Fibroblast of pulmonary artery (primary cell): ENCODE results near the gene NUAK1.

Experiments
- DNase-seq: peaks from one replicate; pipeline ENCODE4 v3.0.0-alpha.2; 2010; ENCODE audit warnings: low read depth
- H3K4me3 ChIP-seq: replicated peaks from 2 replicates; pipeline ENCODE4 v1.5.1; 2011; ENCODE audit warnings: low read depth, mild to moderate bottlenecking, control low read depth, low read length, moderate library complexity
- CTCF ChIP-seq: IDR thresholded peaks from 2 replicates; pipeline ENCODE4 v1.5.1; 2011; ENCODE audit warnings: mild to moderate bottlenecking, control low read depth, low read length, inconsistent platforms; ENCODE audit errors: missing control alignments

Gene NUAK1

GRCh38 chr12:106054049-106054448, 84.7 kb downstream of the NUAK1 start:
- no peak for DNase-seq
- TF ChIP-seq CTCF = no peak
- H3K4me3 ChIP-seq = no peak overlapping the region

GRCh38 chr12:106051853-106052531, 86.8 kb downstream of the NUAK1 start:
- H3K4me3 ChIP-seq = no peak overlapping the region
- DNase-seq = no peak
- no peak for TF ChIP-seq CTCF

GRCh38 chr12:106049546-106049945, 89.2 kb downstream of the NUAK1 start:
- no peak for DNase-seq
- H3K4me3 ChIP-seq = no peak overlapping the region
- TF ChIP-seq CTCF = no peak

- TF ChIP-seq CTCF = no peak
- DNase-seq = no peak
Measured at GRCh38 chr12:106049105-106049504, 89.6 kb downstream of the NUAK1 start.

GRCh38 chr12:106048676-106049075, 90.1 kb downstream of the NUAK1 start:
- H3K4me3 ChIP-seq = no peak overlapping the region
- no peak for TF ChIP-seq CTCF
- no peak for DNase-seq

More at GRCh38 chr12:106049105-106049504, 89.6 kb downstream of the NUAK1 start:
- H3K4me3 ChIP-seq = no peak overlapping the region

GRCh38 chr12:106048016-106048415, 90.7 kb downstream of the NUAK1 start:
- no peak for DNase-seq
- TF ChIP-seq CTCF = no peak
- no peak overlapping the region for H3K4me3 ChIP-seq

GRCh38 chr12:106046947-106047346, 91.8 kb downstream of the NUAK1 start:
- TF ChIP-seq CTCF = no peak
- no peak for DNase-seq
- H3K4me3 ChIP-seq = no peak overlapping the region
